ENCODE data around the gene CCDC184. TPM values are rescaled to one million over a fixed set of nuclear protein-coding genes. Genes with fewer than 3 reads are reported as not detected.

Gene CCDC184
- total RNA-seq, 1 experiment from 2014 or later: 0.13 TPM

GRCh38 chr12:48176417-48176751, 7.1 kb upstream of the CCDC184 start:
- H2BK15ac ChIP-seq (ENCODE audit: low read depth, low read length): no peak overlapping the region
- H2BK20ac ChIP-seq (ENCODE audit: low read depth, low read length, poor library complexity, severe bottlenecking): no peak overlapping the region
- no peak overlapping the region for H3K9ac ChIP-seq (ENCODE audit: extremely low read depth, insufficient read length, low read length)
- H3K23me2 ChIP-seq (ENCODE audit: insufficient read length, low read depth, low read length, poor library complexity, severe bottlenecking): no peaks in the 10 kb centered on the region
- no peak overlapping the region for H4K8ac ChIP-seq (replicated peaks; ENCODE audit: insufficient read length, low read depth, low read length)
- H3K79me2 ChIP-seq (ENCODE audit: insufficient read depth, low read length): no peaks in the 10 kb centered on the region
- H2AFZ ChIP-seq (ENCODE audit: low read length): no peak overlapping the region
- Mint-ChIP-seq H3K36me3 (ENCODE audit: insufficient read depth in 1 of 3, low read depth in 3 of 3) (no peaks in the 10 kb centered on the region), H3K4me1 (peaks cover 24 to 29% of the 10 kb centered on the region in 2 experiments), H3K9me3 (no peaks in the 10 kb centered on the region), H3K27me3 (ENCODE audit: low read depth) (peaks cover 44% of the 10 kb centered on the region), H3K4me3 (peak overlapping the region in 1 of 2 experiments; percentile 33; a peak in 2 of 5 replicates), H3K27ac (peak overlapping the region in 1 of 3 experiments; percentile 91; a peak in 1 of 7 replicates)
- H4K20me1 ChIP-seq (ENCODE audit: control insufficient read depth, insufficient read depth, insufficient read length): no peaks in the 10 kb centered on the region
- no peak overlapping the region for H2AK5ac ChIP-seq (ENCODE audit: insufficient read length, low read length)
- H2BK120ac ChIP-seq (ENCODE audit: low read depth, low read length, poor library complexity, severe bottlenecking): no peak overlapping the region
- H3K4me1 ChIP-seq (ENCODE audit: insufficient read depth, low read length): peaks cover 7% of the 10 kb centered on the region
- H4K5ac ChIP-seq (ENCODE audit: insufficient read length, low read depth, low read length): no peak overlapping the region
- no peaks in the 10 kb centered on the region for H3K79me1 ChIP-seq (ENCODE audit: insufficient read depth, low read depth, low read length, poor library complexity, severe bottlenecking)
- no peak overlapping the region for H3T11ph ChIP-seq (ENCODE audit: low read length)
- no peak overlapping the region for H3K23ac ChIP-seq (ENCODE audit: insufficient read length, low read depth, low read length)
- no peak for TF ChIP-seq CTCF (conservative IDR thresholded peaks at IDR 0.05)
- H3K14ac ChIP-seq (ENCODE audit: insufficient read depth, low read length): no peak overlapping the region
- no peaks in the 10 kb centered on the region for H3K9me3 ChIP-seq (ENCODE audit: control insufficient read depth, low read depth, low read length)
- DNase-seq: no peak
- peak overlapping the region; percentile 67 for H3K4me2 ChIP-seq (ENCODE audit: insufficient read depth, insufficient read length, low read length)
- H2BK12ac ChIP-seq (ENCODE audit: insufficient read length, low read depth, low read length): no peak overlapping the region
- no peak overlapping the region for H3K4ac ChIP-seq (ENCODE audit: low read depth, low read length)
- H3K27me3 ChIP-seq (ENCODE audit: insufficient read depth, low read length): no peaks in the 10 kb centered on the region; the same call in 1 of the 2 replicates
- H3K56ac ChIP-seq (ENCODE audit: insufficient read length, low read depth, low read length): no peak overlapping the region
- H2BK5ac ChIP-seq (ENCODE audit: insufficient read length, low read length): no peak overlapping the region
- no peak overlapping the region for H3K18ac ChIP-seq (ENCODE audit: insufficient read length, low read depth, low read length)
- no peak overlapping the region for H4K91ac ChIP-seq (ENCODE audit: insufficient read length, low read depth, low read length)
- peak overlapping the region; percentile 62 for H3K27ac ChIP-seq (ENCODE audit: insufficient read length, low read depth, low read length)

Measured in H9 (cell line).